Measurements from ENCODE around the gene NUDT4.

Gene NUDT4

DNA sequence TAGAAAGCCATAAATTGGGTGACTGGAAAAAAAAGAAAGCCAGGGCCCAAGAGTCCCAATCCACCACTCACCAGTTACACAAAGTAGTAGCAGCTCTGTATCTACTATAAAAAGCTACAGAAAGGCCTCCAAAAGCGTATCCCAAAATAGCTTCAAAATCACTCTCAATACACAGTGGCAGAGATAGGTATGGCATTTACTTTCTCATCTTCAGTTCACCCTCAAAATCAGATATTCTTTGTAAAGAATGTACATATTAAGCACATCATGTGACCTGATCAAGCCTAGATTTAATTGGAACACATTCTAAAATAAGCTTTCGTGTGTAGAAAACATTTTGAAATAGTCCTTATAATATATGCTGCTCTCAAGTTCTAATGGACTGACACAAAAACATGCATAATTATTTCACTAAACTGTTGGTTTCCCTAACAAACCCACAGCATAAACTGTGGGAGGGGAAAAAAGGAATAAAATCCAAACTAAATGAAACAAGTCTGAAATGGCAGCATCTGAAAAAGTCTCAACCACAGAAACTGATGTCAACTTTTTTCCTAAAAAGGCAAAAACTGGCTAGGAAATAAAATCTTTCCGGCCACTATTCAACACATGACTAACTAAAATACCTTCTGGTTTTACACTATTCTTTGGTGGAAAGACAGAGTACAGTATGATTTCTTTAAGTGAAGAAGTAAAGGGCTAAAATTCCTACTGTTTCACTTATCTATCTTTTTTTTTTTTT is 38.2 kb downstream of the NUDT4 start:
- in situ Hi-C loops (cut with HindIII; ENCODE audit: low sequenced_read_pairs) = loop anchor here (25.0 kb wide), 1 partner anchor 629 kb away; no protein-coding TSS in a partner anchor
- peak; percentile 63 for DNase-seq (ENCODE audit: low read depth)
- TF ChIP-seq, protein P1, sequence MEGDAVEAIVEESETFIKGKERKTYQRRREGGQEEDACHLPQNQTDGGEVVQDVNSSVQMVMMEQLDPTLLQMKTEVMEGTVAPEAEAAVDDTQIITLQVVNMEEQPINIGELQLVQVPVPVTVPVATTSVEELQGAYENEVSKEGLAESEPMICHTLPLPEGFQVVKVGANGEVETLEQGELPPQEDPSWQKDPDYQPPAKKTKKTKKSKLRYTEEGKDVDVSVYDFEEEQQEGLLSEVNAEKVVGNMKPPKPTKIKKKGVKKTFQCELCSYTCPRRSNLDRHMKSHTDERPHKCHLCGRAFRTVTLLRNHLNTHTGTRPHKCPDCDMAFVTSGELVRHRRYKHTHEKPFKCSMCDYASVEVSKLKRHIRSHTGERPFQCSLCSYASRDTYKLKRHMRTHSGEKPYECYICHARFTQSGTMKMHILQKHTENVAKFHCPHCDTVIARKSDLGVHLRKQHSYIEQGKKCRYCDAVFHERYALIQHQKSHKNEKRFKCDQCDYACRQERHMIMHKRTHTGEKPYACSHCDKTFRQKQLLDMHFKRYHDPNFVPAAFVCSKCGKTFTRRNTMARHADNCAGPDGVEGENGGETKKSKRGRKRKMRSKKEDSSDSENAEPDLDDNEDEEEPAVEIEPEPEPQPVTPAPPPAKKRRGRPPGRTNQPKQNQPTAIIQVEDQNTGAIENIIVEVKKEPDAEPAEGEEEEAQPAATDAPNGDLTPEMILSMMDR (IDR thresholded peaks at IDR 0.05; ENCODE audit: low read depth, low read length, missing control alignments) = no peak
- no peak overlapping the region for H3K4me3 ChIP-seq (ENCODE audit: low read depth, low read length)

DNA sequence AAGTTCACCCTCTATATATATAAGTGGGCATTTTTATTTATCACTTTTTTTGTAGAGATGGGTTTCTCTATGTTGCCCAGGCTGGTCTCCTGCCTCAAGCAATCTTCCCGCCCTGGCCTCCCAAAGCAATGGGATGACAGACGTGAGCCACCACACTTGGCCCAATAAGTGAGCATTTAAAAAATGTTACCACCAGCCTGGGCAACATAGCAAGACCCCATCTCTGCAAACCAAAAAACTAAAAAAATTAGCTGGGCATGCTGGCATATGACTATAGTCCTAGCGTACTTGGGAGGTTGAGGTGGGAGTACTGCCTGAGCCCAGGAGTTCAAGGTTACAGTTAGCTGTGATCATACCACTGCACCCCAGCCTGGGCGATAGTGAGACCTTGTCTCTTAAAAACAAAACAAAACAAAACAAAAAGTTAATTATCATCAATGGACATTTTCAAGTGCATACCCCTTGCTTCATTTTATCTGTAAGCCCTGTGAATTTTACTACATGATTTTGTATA is 40.3 kb downstream of the NUDT4 start:
- TF ChIP-seq, protein P1 (IDR thresholded peaks at IDR 0.05; ENCODE audit: low read depth, low read length, missing control alignments) = no peak
- in situ Hi-C loops (cut with HindIII; ENCODE audit: low sequenced_read_pairs) = loop anchor here (25.0 kb wide), 1 partner anchor 631 kb away; no protein-coding TSS in a partner anchor
- no peak for DNase-seq (ENCODE audit: low read depth)
- no peak overlapping the region for H3K4me3 ChIP-seq (ENCODE audit: low read depth, low read length)

DNA sequence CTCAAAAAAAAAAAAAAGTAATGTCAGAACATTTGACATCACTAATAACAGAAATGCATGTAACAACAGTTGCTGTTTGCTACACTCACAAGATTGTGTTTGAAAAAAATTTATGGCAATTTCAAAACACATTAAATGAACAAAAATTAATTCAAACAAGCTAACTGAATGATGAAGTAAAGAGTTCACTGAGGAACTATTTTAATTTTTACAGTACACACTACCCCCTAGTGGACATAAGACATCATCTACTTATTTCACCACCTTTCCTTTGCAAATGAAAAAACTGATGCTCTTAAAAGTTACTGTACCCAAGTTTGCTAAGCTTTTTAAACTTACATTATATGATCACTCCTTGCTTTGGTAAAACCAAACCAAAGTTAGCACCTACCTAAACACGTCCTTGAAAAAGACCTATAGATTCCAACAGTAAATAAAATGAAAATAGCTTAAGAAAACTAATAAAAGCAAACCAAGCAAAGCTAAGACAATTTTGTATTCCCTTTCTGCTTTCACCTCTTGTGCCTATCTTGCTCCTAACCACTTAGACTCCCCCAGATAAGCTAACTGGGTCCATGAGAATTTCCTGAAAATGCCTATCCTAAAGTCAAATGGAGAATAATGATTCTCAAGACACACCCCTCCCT is 41.8 kb downstream of the NUDT4 start:
- TF ChIP-seq, protein P1 (IDR thresholded peaks at IDR 0.05; ENCODE audit: low read depth, low read length, missing control alignments) = no peak
- in situ Hi-C loops (cut with HindIII; ENCODE audit: low sequenced_read_pairs) = loop anchor here (25.0 kb wide), 1 partner anchor 632 kb away; no protein-coding TSS in a partner anchor
- DNase-seq (ENCODE audit: low read depth) = peak; percentile 51
- H3K4me3 ChIP-seq (ENCODE audit: low read depth, low read length) = no peak overlapping the region

DNA sequence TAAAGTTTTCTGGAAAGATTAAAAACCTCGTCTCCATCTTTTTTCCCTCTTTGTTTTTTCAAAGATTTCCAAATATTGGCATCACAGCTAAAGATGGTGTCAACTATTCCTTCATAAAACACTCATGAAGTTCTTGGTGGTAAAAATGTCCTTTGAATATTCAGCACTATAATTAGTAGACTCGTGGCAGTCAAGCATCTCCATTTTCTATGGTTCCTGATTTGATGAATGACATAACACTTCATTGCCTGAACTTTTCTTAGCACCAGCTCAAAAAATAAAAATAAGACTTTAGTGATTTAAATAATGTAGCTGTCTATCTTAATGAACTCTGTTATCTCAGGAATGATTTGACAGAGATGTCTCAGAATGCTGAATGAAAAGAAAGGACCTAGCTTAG is 44.3 kb downstream of the NUDT4 start:
- DNase-seq (ENCODE audit: low read depth) = no peak
- H3K4me3 ChIP-seq (ENCODE audit: low read depth, low read length) = no peak overlapping the region
- in situ Hi-C loops (cut with HindIII; ENCODE audit: low sequenced_read_pairs) = loop anchor here (25.0 kb wide), 1 partner anchor 635 kb away; no protein-coding TSS in a partner anchor
- TF ChIP-seq, protein P1 (IDR thresholded peaks at IDR 0.05; ENCODE audit: low read depth, low read length, missing control alignments) = no peak

DNA sequence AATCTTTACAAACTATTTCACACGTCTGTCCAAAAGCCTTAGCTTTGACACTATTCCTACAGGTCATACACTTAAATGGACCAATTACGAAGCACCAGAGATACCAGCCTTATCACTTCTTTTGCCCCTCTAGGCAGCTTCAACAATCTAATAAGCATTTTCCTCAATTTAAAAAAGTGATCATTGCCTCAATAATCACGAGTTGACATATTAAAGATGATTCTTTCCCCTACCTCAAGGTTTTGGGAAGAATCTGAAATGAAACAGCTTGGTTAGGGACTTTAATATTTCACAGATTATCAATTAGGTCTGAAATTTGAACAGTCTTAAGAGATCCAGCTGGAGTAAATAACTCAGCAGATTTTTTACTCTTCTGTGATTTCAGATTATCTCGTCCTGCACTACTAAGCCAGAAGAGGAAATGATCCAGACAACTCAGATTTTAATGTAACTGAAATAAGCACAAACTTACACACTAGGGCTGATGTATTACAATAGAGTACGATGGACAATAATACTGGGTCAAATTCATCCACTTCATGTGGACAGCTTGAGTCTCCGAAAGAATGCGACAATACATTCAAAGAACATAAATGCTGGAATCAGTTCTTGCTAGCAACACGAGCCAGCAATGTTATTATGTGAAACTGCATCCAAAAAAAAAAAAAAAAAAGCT is 48.1 kb downstream of the NUDT4 start:
- in situ Hi-C loops (cut with HindIII; ENCODE audit: low sequenced_read_pairs) = no loop called here
- TF ChIP-seq, protein P1 (IDR thresholded peaks at IDR 0.05; ENCODE audit: low read depth, low read length, missing control alignments) = no peak
- no peak overlapping the region for H3K4me3 ChIP-seq (ENCODE audit: low read depth, low read length)
- no peak for DNase-seq (ENCODE audit: low read depth)

DNA sequence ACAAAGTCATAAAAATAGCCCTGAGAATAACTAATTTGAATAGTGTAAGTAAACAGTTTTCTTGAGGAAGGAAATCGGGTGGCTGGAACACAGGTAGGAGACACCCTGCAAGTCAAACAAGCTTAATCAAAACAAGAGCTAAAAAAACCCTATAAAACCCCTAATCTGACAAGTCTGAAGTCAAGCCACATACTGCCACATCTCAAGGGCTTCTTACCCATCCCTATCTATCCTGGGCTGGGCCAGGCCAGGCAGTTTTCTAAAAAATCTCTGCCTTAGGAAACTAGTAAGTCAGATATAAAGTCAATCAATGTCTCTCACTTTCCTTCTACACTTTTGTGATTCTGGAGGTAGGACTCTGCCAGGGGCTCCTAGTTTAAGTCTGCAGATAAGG is 48.7 kb downstream of the NUDT4 start:
- in situ Hi-C loops (cut with HindIII; ENCODE audit: low sequenced_read_pairs) = no loop called here
- TF ChIP-seq, protein P1 (IDR thresholded peaks at IDR 0.05; ENCODE audit: low read depth, low read length, missing control alignments) = no peak
- DNase-seq (ENCODE audit: low read depth) = no peak
- no peak overlapping the region for H3K4me3 ChIP-seq (ENCODE audit: low read depth, low read length)
